GM12873 (cell line): ENCODE results near the gene LMF1.

ENCODE experiments used
- TF ChIP-seq, protein P1 (sequence below): IDR thresholded peaks from 2 replicates; pipeline ENCODE4 v1.5.1; 2012; ENCODE audit warnings: low read depth, mild to moderate bottlenecking, moderate library complexity, low read length, control low read depth; ENCODE audit not compliant: insufficient read depth; ENCODE audit errors: missing control alignments

Gene LMF1

DNA sequence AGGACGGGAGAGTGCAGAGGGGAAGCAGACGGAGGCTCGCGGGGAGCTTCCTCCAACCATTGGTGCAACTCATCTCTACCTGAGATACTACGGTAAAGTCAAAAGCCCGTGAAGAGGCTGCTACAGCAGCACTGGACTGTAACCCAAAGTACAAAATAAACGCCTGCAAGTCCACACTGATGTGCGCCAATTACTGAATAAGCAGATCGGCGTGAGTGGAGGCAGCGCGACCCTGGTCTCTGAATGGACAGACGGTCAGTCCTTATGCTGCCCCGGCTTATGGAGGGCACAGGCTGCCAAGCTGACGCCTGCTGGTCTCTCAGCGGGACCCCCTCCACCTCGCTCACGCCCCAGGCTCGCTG, 58.5 kb downstream of the LMF1 start:
- TF ChIP-seq, protein P1, sequence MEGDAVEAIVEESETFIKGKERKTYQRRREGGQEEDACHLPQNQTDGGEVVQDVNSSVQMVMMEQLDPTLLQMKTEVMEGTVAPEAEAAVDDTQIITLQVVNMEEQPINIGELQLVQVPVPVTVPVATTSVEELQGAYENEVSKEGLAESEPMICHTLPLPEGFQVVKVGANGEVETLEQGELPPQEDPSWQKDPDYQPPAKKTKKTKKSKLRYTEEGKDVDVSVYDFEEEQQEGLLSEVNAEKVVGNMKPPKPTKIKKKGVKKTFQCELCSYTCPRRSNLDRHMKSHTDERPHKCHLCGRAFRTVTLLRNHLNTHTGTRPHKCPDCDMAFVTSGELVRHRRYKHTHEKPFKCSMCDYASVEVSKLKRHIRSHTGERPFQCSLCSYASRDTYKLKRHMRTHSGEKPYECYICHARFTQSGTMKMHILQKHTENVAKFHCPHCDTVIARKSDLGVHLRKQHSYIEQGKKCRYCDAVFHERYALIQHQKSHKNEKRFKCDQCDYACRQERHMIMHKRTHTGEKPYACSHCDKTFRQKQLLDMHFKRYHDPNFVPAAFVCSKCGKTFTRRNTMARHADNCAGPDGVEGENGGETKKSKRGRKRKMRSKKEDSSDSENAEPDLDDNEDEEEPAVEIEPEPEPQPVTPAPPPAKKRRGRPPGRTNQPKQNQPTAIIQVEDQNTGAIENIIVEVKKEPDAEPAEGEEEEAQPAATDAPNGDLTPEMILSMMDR = no peak

DNA sequence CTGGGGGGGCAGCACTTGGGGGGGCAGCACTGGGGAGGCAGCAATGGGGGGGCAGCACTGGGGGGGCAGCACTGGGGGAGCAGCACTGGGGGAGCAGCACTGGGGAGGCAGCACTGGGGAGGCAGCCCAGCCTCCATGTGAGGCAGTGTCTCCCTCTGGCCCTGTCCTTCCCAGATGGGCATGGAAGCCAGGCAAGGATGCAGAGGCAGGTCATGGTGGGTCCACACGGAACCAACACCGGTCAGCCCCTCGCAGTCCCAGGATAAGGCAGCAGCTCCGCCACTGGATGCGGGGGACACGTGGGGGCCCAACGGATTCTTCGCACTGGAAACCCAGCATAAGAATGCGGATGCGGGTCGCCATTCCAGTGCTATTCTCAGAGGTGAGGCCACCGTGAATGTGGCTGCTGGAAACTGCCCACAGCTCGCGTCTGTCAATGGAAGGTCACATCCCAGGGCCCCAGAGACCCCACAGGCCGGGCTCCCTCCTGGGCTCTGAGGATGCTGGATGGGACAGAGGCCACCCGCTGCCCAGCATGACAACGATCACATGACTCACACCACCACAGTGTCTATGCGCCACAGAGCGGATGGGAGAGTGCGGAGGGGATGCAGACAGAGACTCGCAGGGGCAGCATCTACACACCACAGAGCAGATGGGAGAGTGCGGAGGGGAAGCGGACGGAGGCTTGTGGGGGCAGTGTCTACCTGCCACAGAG, 59.0 kb downstream of the LMF1 start:
- TF ChIP-seq, protein P1 = no peak

DNA sequence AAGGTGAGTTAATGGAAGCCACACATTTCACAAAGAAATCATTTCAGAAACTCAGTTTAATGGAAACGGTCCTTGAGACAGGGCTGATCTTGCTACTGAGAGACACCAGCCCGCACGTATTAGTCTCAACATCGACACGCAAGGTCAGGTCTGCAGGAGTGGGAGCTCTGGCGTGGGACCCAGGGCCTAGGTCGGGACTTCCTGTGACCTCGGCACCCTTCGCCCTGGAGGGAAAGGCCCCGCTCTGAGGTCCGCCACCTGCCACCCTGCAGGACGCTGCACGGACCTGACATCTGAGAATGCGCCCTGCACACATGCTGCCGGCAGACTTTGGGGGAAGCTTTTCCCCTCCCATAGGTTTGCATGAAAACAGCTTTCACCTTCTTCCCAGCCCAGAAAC, 59.7 kb downstream of the LMF1 start:
- TF ChIP-seq, protein P1 = no peak

DNA sequence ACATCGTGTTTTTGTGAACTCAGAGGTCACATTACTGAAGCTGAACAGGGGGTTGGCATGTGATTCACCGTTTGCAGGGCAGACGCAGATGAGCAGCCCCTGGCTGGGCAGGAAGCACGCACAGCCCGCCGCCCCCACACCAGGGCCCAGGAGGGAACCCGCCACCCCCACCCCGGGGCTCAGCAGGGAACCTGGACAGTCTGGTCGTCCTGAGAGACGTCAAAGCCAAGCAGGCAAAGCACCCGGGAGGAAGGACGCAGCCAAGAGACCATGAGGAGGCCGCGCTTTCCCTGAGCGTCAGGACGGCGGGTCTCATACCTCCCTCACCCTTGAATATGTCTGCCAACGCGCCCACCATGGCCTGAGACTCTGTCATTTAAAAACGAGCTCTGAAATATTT, 60.6 kb downstream of the LMF1 start:
- TF ChIP-seq, protein P1 = no peak

DNA sequence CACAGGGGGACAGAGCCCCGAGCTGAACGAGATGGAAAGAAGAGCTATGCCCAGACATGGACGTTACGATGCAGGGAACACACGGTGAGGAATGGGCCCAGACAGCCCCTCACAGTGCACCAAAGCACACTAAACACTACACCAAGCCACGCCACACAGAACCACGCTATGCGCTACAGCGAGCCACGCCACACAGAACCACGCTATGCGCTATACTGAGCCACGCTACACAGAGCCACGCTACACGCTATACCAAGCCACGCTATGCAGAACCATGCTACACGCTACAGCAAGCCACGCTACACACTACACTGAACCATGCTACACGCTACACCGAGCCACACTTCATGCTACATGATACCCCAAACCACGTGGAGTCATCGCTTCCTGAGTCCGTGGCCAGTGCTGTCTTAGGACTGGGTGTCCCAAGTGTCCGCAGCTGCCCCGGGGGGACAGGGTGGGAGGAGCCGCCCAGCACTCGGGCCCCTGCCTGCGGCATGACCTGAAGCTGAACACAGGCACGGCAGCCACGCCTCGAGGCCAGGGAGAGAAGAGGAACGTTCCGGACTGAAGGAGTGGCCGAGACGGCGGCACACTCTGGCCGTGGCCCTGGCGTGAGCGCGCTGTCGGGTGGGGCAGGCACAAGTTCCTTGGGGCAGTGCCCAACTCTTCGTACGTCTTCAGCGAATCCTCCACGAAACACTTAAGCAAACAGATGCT, 61.3 kb downstream of the LMF1 start:
- TF ChIP-seq, protein P1 = no peak

DNA sequence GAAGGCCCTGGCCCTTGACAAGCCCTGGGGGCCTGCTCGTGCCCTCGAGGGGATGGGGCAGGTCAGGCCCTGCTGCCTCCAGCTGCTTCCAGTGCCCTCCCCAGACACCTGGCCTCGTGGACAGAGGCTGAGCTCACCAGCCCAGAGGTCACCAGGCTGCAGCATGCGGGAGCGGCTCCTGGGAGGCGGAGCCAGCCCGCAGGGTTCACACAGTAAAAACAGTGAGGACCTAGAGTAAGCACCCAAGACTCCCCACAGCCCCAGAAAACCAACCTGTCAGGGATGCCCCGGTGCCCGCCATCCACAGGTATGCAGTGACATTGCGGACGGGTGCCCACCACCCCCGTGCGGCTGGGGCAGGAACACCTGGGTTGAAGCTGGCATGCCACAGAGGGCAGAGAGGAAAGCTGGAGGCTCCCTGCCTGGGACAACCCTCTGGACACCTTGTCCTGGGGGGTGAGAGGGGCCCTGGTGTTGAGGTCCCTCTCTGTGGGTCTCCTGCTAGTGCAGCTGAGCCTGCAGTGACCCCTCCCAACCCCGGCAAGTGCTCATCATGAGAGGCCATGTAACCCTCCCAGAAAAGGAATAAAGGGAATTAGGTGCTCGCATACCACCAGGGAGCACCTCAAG, 62.1 kb downstream of the LMF1 start:
- TF ChIP-seq, protein P1 = no peak

DNA sequence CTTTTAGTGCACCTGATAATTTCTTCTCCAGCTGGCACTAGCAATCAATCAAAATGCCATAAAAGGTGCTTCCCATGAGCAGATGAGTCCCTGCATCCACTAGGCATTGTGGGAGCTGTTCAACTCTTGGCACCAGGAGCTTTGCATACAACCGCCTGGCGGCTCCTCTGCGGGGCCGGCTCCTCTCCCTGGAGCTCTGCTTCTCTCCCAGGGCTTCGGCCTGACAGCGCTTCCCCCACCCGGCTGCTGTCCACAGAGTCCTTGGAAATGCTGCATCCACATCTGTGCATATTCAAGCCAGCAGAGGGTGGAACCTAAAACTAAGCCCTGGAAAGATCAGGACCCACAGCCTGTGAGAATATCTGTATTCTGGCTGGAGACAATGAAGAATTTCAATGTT, 62.9 kb downstream of the LMF1 start:
- TF ChIP-seq, protein P1 = no peak
